ENCODE measurements around the gene BLTP1. TPM values are rescaled to one million over a fixed set of nuclear protein-coding genes. Genes with fewer than 3 reads are reported as not detected.

The BLTP1 gene
- total RNA-seq, 8 experiments from 2014 or later: 28.8 to 83.8 (median 64.4) TPM

DNA sequence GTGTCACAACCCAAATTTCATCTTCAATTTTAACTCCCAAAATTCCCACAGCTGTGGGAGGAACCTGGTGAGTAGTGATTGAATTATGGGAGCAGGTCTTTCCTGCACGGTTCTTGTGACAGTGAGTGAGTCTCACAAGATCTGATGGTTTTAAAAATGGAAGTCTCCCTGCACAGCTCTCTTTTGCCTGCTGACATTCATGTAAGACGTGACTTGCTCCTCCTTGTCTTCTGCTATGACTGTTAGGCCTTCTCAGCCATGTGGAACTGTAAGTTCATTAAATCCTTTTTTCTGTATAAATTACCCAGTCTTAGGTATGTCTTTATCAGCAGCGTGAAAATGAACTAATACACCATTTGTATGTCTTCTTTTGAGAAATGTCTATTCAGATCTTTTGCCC, 13.0 kb upstream of the BLTP1 start:
- in situ Hi-C loops (cut with MboI; ENCODE audit: low pct_unique_long_range_greater_than_20kb in 2 of 9, low sequenced_read_pairs in 9 of 9, unreplicated experiment in 9 of 9): no loop called here
- 30 to 100% (median 75%) methylated on average over 1 to 3 of the region's 3 CpGs; no CpG with 5 or more reads in 1 of the 10 experiments for WGBS, 10 experiments
- no peak for ATAC-seq (replicated peaks in 6 of 8)

GRCh38 chr4:122140834-122141233, 11.3 kb upstream of the BLTP1 start:
- Histone ChIP-seq H3K27ac (no peak overlapping the region), H3K4me1 (replicated peaks in 1 of 2) (no peaks in the 10 kb centered on the region), H3K4me3 (no peak overlapping the region)
- no peak for ATAC-seq (replicated peaks in 6 of 8)
- 48 to 100% (median 83%) methylated on average over 2 to 5 of the region's 5 CpGs for whole genome bisulfite sequencing, 10 experiments
- in situ Hi-C loops (cut with MboI; ENCODE audit: low pct_unique_long_range_greater_than_20kb in 2 of 9, low sequenced_read_pairs in 9 of 9, unreplicated experiment in 9 of 9): no loop called here

More for the DNA sequence above, 13.0 kb upstream of the BLTP1 start:
- Histone ChIP-seq H3K4me1 (replicated peaks in 1 of 2) (no peaks in the 10 kb centered on the region), H3K4me3 (no peak overlapping the region), H3K27ac (no peak overlapping the region)

DNA sequence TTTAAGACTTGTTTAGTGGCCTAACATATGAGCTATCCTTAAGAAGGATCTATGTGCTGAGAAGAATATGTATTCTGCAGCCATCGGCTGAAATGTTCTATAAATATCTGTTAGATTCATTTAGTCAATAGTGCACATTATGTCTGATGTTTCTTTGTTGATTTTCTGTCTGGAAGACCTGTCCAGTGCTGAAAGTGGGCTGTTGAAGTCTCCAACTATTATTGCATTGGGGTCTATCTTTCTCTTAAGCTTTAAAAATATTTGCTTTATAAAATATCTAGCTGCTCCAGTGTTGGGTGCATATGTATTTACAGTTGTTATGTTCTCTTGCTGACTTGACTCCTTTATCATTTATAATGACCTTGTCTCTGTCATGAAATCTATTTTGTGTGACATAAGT, 9.4 kb upstream of the BLTP1 start:
- WGBS, 10 experiments: 17 to 100% (median 83%) methylated on average over 1 of the region's 1 CpG; no CpG with 5 or more reads in 2 of the 10 experiments
- Histone ChIP-seq H3K27ac (no peak overlapping the region), H3K4me3 (no peak overlapping the region), H3K4me1 (replicated peaks in 1 of 2) (no peaks in the 10 kb centered on the region)
- no peak for ATAC-seq (replicated peaks in 6 of 8)
- in situ Hi-C loops (cut with MboI; ENCODE audit: low pct_unique_long_range_greater_than_20kb in 2 of 9, low sequenced_read_pairs in 9 of 9, unreplicated experiment in 9 of 9): no loop called here

DNA sequence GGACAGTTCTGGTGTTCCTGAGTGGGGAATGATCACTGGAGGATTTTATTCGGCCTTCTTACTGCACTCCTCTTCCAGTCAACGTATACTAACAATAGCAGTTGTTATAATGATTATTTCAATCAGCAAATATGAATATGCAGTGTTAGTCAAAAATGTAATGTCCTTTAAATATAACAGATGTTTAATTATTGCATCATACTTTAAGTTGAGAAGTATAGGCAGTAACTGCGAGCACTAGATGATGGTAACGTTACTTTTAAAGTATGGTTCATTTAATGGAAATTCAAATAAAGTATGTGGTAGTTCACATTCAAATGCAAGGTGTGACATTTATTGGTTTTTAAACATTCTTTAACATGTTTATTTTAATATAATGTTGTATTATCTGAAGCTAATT, 5.5 kb upstream of the BLTP1 start:
- in situ Hi-C loops (cut with MboI; ENCODE audit: low pct_unique_long_range_greater_than_20kb in 2 of 9, low sequenced_read_pairs in 9 of 9, unreplicated experiment in 9 of 9): no loop called here
- ATAC-seq (replicated peaks in 6 of 8): no peak
- Histone ChIP-seq H3K4me3 (no peak overlapping the region), H3K27ac (no peak overlapping the region), H3K4me1 (replicated peaks in 1 of 2) (peaks cover 3 to 6% of the 10 kb centered on the region in 2 donors)
- 61 to 100% (median 92%) methylated on average over 2 to 4 of the region's 4 CpGs for WGBS, 10 experiments

- in situ Hi-C loops (cut with MboI; ENCODE audit: low pct_unique_long_range_greater_than_20kb in 2 of 9, low sequenced_read_pairs in 9 of 9, unreplicated experiment in 9 of 9): loop anchor here in 1 of 9 experiments (25.0 kb wide), 1 partner anchor 189 kb away; the partner anchor contains the start of gene TRPC3
- H3K4me1 ChIP-seq (replicated peaks in 1 of 2): peaks cover 3 to 13% of the 10 kb centered on the region in 2 donors
- no peak overlapping the region for H3K27ac ChIP-seq
- 0 to 100% (median 94%) methylated on average over 1 to 2 of the region's 2 CpGs; no CpG with 5 or more reads in 1 of the 10 experiments for WGBS, 10 experiments
- no peak overlapping the region for H3K4me3 ChIP-seq
- no peak for ATAC-seq (replicated peaks in 6 of 8)
These were observed 1.2 kb upstream of the BLTP1 start for GRCh38 chr4:122150931-122151330.

- H3K4me1 ChIP-seq (replicated peaks in 1 of 2): peaks cover 3 to 13% of the 10 kb centered on the region in 2 donors
- H3K4me3 ChIP-seq: peak overlapping the region; percentile 71 to 95 (median 94)
- in situ Hi-C loops (cut with MboI; ENCODE audit: low pct_unique_long_range_greater_than_20kb in 2 of 9, low sequenced_read_pairs in 9 of 9, unreplicated experiment in 9 of 9): loop anchor here in 1 of 9 experiments (25.0 kb wide), 1 partner anchor 190 kb away; the partner anchor contains the start of gene TRPC3
- H3K27ac ChIP-seq: peak overlapping the region; percentile 81 to 82
- 0 to 8% (median 0%) methylated on average over 1 to 13 of the region's 16 CpGs for WGBS, 10 experiments
- peak; percentile 50 to 62 (median 54) for ATAC-seq (replicated peaks in 6 of 8)
These were observed 638 bp downstream of the BLTP1 start for GRCh38 chr4:122152711-122153226.

GRCh38 chr4:122156819-122157218, 4.7 kb downstream of the BLTP1 start:
- ATAC-seq (replicated peaks in 6 of 8): no peak
- Histone ChIP-seq H3K27ac (no peak overlapping the region), H3K4me1 (replicated peaks in 1 of 2) (peaks cover 0 to 8% of the 10 kb centered on the region in 2 donors), H3K4me3 (no peak overlapping the region)
- in situ Hi-C loops (cut with MboI; ENCODE audit: low pct_unique_long_range_greater_than_20kb in 2 of 9, low sequenced_read_pairs in 9 of 9, unreplicated experiment in 9 of 9): loop anchor here in 1 of 9 experiments (25.0 kb wide), 1 partner anchor 195 kb away; the partner anchor contains the start of gene TRPC3
- 80 to 100% (median 98%) methylated on average over 1 to 2 of the region's 2 CpGs; no CpG with 5 or more reads in 2 of the 10 experiments for WGBS, 10 experiments

DNA sequence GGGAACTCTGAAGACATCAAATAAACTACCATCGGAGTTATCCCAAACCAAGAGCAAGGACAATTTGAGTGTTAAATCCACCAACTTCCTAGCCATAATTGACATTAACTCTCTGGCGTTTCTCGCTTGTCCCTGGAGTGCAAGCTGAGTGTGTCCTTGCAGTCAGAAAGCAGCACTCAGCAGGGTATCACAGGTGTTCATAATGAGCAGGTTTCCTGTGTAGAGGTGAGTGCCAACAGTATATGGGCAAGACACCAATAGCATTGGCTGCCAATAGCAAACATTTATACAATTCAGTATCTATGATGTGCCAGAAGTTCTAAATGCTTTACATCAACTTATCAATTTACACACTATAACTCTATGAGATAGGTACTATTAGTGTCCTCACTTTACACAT, 11.2 kb downstream of the BLTP1 start:
- WGBS, 10 experiments: 88 to 100% (median 100%) methylated on average over 1 to 3 of the region's 3 CpGs; no CpG with 5 or more reads in 1 of the 10 experiments
- Histone ChIP-seq H3K4me3 (no peak overlapping the region), H3K4me1 (replicated peaks in 1 of 2) (no peaks in the 10 kb centered on the region), H3K27ac (no peak overlapping the region)
- in situ Hi-C loops (cut with MboI; ENCODE audit: low pct_unique_long_range_greater_than_20kb in 2 of 9, low sequenced_read_pairs in 9 of 9, unreplicated experiment in 9 of 9): loop anchor here in 1 of 9 experiments (25.0 kb wide), 1 partner anchor 201 kb away; the partner anchor contains the start of gene TRPC3
- ATAC-seq (replicated peaks in 6 of 8): no peak

GRCh38 chr4:122163767-122164166, 11.6 kb downstream of the BLTP1 start:
- no peak for ATAC-seq (replicated peaks in 6 of 8)

GRCh38 chr4:122167369-122167768, 15.2 kb downstream of the BLTP1 start:
- ATAC-seq (replicated peaks in 6 of 8): no peak
- in situ Hi-C loops (cut with MboI; ENCODE audit: low pct_unique_long_range_greater_than_20kb in 2 of 9, low sequenced_read_pairs in 9 of 9, unreplicated experiment in 9 of 9): loop anchor here in 1 of 9 experiments (25.0 kb wide), 1 partner anchor 205 kb away; the partner anchor contains the start of gene TRPC3
- Histone ChIP-seq H3K4me3 (no peak overlapping the region), H3K4me1 (replicated peaks in 1 of 2) (no peaks in the 10 kb centered on the region), H3K27ac (no peak overlapping the region)
- 50 to 100% (median 94%) methylated on average over 1 to 4 of the region's 4 CpGs; no CpG with 5 or more reads in 1 of the 10 experiments for WGBS, 10 experiments

More at GRCh38 chr4:122163767-122164166, 11.6 kb downstream of the BLTP1 start:
- in situ Hi-C loops (cut with MboI; ENCODE audit: low pct_unique_long_range_greater_than_20kb in 2 of 9, low sequenced_read_pairs in 9 of 9, unreplicated experiment in 9 of 9): loop anchor here in 1 of 9 experiments (25.0 kb wide), 1 partner anchor 201 kb away; the partner anchor contains the start of gene TRPC3
- Histone ChIP-seq H3K4me1 (replicated peaks in 1 of 2) (no peaks in the 10 kb centered on the region), H3K27ac (no peak overlapping the region), H3K4me3 (no peak overlapping the region)
- WGBS, 10 experiments: 78 to 100% (median 100%) methylated on average over 1 of the region's 1 CpG

GRCh38 chr4:122170775-122171174, 18.6 kb downstream of the BLTP1 start:
- Histone ChIP-seq H3K4me3 (no peak overlapping the region), H3K4me1 (replicated peaks in 1 of 2) (no peaks in the 10 kb centered on the region), H3K27ac (no peak overlapping the region)
- WGBS, 10 experiments: 43 to 100% (median 85%) methylated on average over 1 of the region's 1 CpG; no CpG with 5 or more reads in 2 of the 10 experiments
- ATAC-seq (replicated peaks in 6 of 8): no peak
- in situ Hi-C loops (cut with MboI; ENCODE audit: low pct_unique_long_range_greater_than_20kb in 2 of 9, low sequenced_read_pairs in 9 of 9, unreplicated experiment in 9 of 9): loop anchor here in 1 of 9 experiments (25.0 kb wide), 1 partner anchor 208 kb away; the partner anchor contains the start of gene TRPC3

DNA sequence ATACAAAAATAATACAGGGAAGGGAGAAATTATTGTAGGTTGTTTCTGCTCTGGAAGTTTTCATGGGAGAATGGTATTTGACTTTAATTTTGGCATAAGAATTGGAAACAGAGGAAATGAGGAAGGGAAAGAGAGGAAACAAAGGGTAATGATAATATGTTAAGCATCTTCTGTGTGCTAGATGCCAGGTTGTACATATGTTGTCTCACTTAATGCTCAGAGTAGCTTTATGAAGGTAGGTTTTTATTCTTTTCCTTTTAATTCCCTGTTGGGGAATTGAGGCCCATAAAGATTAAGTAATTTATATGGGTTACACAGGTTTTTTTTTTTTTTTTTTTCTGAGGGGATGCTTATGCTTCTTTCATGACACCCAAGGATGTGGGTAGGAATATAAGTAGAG, 19.2 kb downstream of the BLTP1 start:
- in situ Hi-C loops (cut with MboI; ENCODE audit: low pct_unique_long_range_greater_than_20kb in 2 of 9, low sequenced_read_pairs in 9 of 9, unreplicated experiment in 9 of 9): loop anchor here in 1 of 9 experiments (25.0 kb wide), 1 partner anchor 209 kb away; the partner anchor contains the start of gene TRPC3
- no peak for ATAC-seq (replicated peaks in 6 of 8)
- no peaks in the 10 kb centered on the region for H3K4me1 ChIP-seq (replicated peaks in 1 of 2)
- H3K27ac ChIP-seq: no peak overlapping the region
- H3K4me3 ChIP-seq: no peak overlapping the region

DNA sequence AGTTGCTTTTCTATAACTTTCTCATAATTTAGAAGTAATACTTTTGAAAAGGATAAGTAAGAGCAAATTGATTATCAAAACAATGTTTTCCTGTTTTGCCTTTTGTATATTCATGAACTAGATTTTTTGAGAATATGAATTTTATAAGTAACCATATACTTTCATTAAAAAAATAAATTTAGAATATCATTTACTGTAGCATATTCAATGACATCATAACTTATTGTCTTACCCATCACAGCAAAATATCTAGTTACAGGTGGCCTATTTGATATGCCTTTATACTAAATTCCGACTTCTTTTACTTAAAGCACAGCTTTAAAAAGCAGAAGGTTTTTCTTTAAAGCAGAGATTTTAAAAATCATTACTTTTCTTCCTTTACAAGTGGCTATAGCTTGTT, 20.1 kb downstream of the BLTP1 start:
- no peak overlapping the region for H3K4me3 ChIP-seq
- 80 to 100% (median 93%) methylated on average over 1 of the region's 1 CpG; no CpG with 5 or more reads in 1 of the 10 experiments for WGBS, 10 experiments
- no peak for ATAC-seq (replicated peaks in 6 of 8)
- H3K27ac ChIP-seq: no peak overlapping the region
- H3K4me1 ChIP-seq (replicated peaks in 1 of 2): no peaks in the 10 kb centered on the region
- in situ Hi-C loops (cut with MboI; ENCODE audit: low pct_unique_long_range_greater_than_20kb in 2 of 9, low sequenced_read_pairs in 9 of 9, unreplicated experiment in 9 of 9): loop anchor here in 1 of 9 experiments (25.0 kb wide), 1 partner anchor 210 kb away; the partner anchor contains the start of gene TRPC3

Measured in motor neuron (in vitro differentiated cells).